ENCODE measurements around the gene C11orf87.

The C11orf87 gene

DNA sequence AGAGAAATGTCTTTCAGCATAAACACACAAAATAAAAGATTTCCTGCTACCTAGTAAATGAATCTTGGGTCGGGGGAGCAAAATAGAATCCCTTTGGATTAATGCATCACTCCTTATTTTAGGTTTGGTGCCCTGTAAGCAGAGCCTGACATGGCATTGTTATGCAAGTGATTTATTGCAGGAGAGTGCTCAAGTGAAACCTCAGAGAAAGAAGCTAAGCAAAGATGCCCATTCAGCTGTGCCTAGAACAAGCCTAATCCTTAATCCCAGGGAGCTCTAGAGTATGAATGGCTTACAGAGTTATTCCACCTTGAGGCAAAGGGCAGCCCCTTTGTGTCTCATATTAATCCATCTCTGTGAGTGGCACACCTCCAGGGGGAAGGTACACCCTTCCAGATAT lies 21.1 kb downstream of the C11orf87 start:
- no peak for DNase-seq

DNA sequence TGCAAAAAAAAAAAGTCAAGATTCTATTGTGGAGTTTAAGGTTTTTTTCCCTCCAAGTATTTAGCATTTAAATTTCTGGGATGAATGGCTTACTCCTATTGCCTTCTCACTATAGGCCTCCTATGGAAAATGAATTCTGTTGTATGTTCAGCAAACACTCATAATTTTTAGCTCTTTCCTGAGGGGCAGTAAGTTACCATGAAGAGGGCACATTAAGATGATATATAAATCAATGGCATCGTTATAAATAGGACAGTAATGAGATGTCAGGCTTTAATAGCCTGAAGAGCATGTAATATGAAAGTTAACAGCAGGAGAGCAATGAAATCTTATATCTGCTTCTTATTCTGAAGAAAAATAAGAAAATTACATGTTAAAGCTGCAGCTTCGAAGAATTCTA lies 32.9 kb downstream of the C11orf87 start:
- DNase-seq = no peak
